A549 (cell line): ENCODE data around the gene MPL. TPM values are rescaled to one million over a fixed set of nuclear protein-coding genes. Genes with fewer than 3 reads are reported as not detected.

Experiments
- ATAC-seq, 2 experiments: fragments of 200-7000 bp in 1 of 2; fragments of >200 bp in 1 of 2; cut with Nextera tagmentation in 1 of 2; cut with Tn5 transposase in 1 of 2; 3 replicates each; pipeline versions ENCODE4 v1.8.0 to v1.9.1; 2018 to 2020; ENCODE audit warnings: mild to moderate bottlenecking in 1 of 2, moderate library complexity in 1 of 2
- CTCF ChIA-PET: fragments of 300-600 bp; sonication (Branson Sonifier 250); formaldehyde crosslinking; extraction: SDS; loops from one replicate; lab custom pipeline; 2021; ENCODE audit warnings: antibody characterized with exemption, inconsistent platforms; lab: Yijun Ruan, JAX
- POLR2A ChIA-PET: fragments of 350-600 bp; formaldehyde crosslinking; extraction: SDS; loops from one replicate; lab custom pipeline; 2021; ENCODE audit warnings: antibody characterized with exemption, inconsistent platforms; lab: Yijun Ruan, JAX
- DNase-seq, 2 experiments: peaks; one replicate each; pipeline versions ENCODE4 v3.0.0 to v3.0.0-alpha.2; 2011 to 2016; ENCODE audit warnings: low read depth in 1 of 2, low spot score in 1 of 2
- FAIRE-seq: peaks from 2 replicates; lab custom pipeline; 2011; peaks lifted over from hg19 to GRCh38; lab: Jason Lieb, UNC
- H3K27ac ChIP-seq, 2 experiments: fragments of >200 bp; sonication (Bioruptor Twin); formaldehyde crosslinking; 3 replicates each; pipeline ENCODE4 v1.5.1; 2016 to 2017
- H3K4me1 ChIP-seq: fragments of >200 bp; sonication (Bioruptor Twin); formaldehyde crosslinking; 3 replicates; pipeline ENCODE4 v1.6.1; 2016
- H3K4me2 ChIP-seq: fragments of >200 bp; sonication (Bioruptor Twin); formaldehyde crosslinking; 3 replicates; pipeline ENCODE4 v1.6.1; 2016
- H3K4me3 ChIP-seq: fragments of >200 bp; sonication (Bioruptor Twin); formaldehyde crosslinking; 3 replicates; pipeline ENCODE4 v1.5.1; 2016
- H3K9me3 ChIP-seq: fragments of >200 bp; sonication (Bioruptor Twin); formaldehyde crosslinking; 3 replicates; pipeline ENCODE4 v1.6.1; 2016
- ATOH8 ChIP-seq: fragments of 250-450 bp; sonication (Bioruptor Pico); IDR thresholded peaks from 2 replicates; pipeline ENCODE4 v1.5.0; 2020; ENCODE audit warnings: low read depth, mild to moderate bottlenecking, moderate library complexity
- BCL3 ChIP-seq: fragments of >200 bp; sonication (Bioruptor Twin); formaldehyde crosslinking; IDR thresholded peaks from 3 replicates; pipeline ENCODE4 v1.6.1; 2016
- CBX2 ChIP-seq: fragments of 200-600 bp; sonication (generic); IDR thresholded peaks from 2 replicates; pipeline ENCODE4 v1.6.1; 2016; ENCODE audit warnings: low read depth, mild to moderate bottlenecking, borderline replicate concordance
- E2F6 ChIP-seq: IDR thresholded peaks from 2 replicates; pipeline ENCODE4 v1.6.1; 2012; ENCODE audit warnings: low read depth, borderline replicate concordance
- EHF ChIP-seq: fragments of 250-450 bp; sonication (Bioruptor Pico); IDR thresholded peaks from 2 replicates; pipeline ENCODE4 v1.5.0; 2020; ENCODE audit warnings: mild to moderate bottlenecking
- FOSL2 ChIP-seq, 2 experiments: fragments of 450-650 bp in 1 of 2; fragments of >200 bp in 1 of 2; sonication (Bioruptor Twin) in 1 of 2; formaldehyde crosslinking; IDR thresholded peaks; 2 replicates each; pipeline versions ENCODE4 v1.5.0 to v1.6.1; 2016 to 2020; ENCODE audit warnings: mild to moderate bottlenecking in 1 of 2, moderate library complexity in 1 of 2
- FOXS1 ChIP-seq: fragments of 250-450 bp; sonication (Bioruptor Pico); IDR thresholded peaks from 2 replicates; pipeline ENCODE4 v1.5.0; 2020; ENCODE audit warnings: mild to moderate bottlenecking, moderate library complexity
- GATA3 ChIP-seq: IDR thresholded peaks from 2 replicates; pipeline ENCODE4 v1.6.1; 2012; ENCODE audit warnings: borderline replicate concordance
- HES2 ChIP-seq: fragments of >200 bp; sonication (Bioruptor Twin); formaldehyde crosslinking; IDR thresholded peaks from 2 replicates; pipeline ENCODE4 v1.6.1; 2016
- HEYL ChIP-seq: fragments of 250-450 bp; sonication (Bioruptor Pico); IDR thresholded peaks from 2 replicates; pipeline ENCODE4 v1.8.0; 2021; ENCODE audit warnings: mild to moderate bottlenecking, moderate library complexity
- HOXB5 ChIP-seq: fragments of 250-450 bp; sonication (Bioruptor Pico); IDR thresholded peaks from 2 replicates; pipeline ENCODE4 v1.5.0; 2020; ENCODE audit warnings: mild to moderate bottlenecking, moderate library complexity
- JUN ChIP-seq, 2 experiments: fragments of >200 bp; sonication (Bioruptor Twin); formaldehyde crosslinking; IDR thresholded peaks; 2 replicates in 1 of 2; 3 replicates in 1 of 2; pipeline ENCODE4 v1.6.1; 2016 to 2017
- KDM5A ChIP-seq: fragments of 200-600 bp; sonication (generic); IDR thresholded peaks from 2 replicates; pipeline ENCODE4 v1.6.1; 2016; ENCODE audit warnings: antibody characterized with exemption, mild to moderate bottlenecking
- MAFK ChIP-seq: fragments of 450-650 bp; IDR thresholded peaks from 2 replicates; pipeline ENCODE4 v1.6.1; 2014; ENCODE audit not compliant: partially characterized antibody
- PHF8 ChIP-seq: fragments of 200-600 bp; sonication (generic); IDR thresholded peaks from 2 replicates; pipeline ENCODE4 v1.6.1; 2016; ENCODE audit warnings: low read depth, mild to moderate bottlenecking, antibody characterized with exemption, moderate library complexity, borderline replicate concordance
- POLR2AphosphoS2 ChIP-seq: conservative IDR thresholded peaks from 2 replicates; pipeline ENCODE4 v1.6.1; 2012; ENCODE audit warnings: low read length, improper control_type of control experiment, inconsistent platforms
- RAD21 ChIP-seq, 2 experiments: fragments of >200 bp in 1 of 2; sonication (Bioruptor Twin) in 1 of 2; formaldehyde crosslinking in 1 of 2; IDR thresholded peaks in 1 of 2; conservative IDR thresholded peaks in 1 of 2; 2 replicates in 1 of 2; 3 replicates in 1 of 2; pipeline ENCODE4 v1.6.1; 2012 to 2018; ENCODE audit warnings: inconsistent platforms in 1 of 2
- RARB ChIP-seq: fragments of 250-450 bp; sonication (Bioruptor Pico); IDR thresholded peaks from 2 replicates; pipeline ENCODE4 v1.8.0; 2021; ENCODE audit warnings: mild to moderate bottlenecking, moderate library complexity
- RCOR1 ChIP-seq: fragments of 150-350 bp; IDR thresholded peaks from 2 replicates; pipeline ENCODE4 v1.6.1; 2014; ENCODE audit warnings: antibody characterized with exemption, low read length, low read depth
- RNF2 ChIP-seq: fragments of 200-600 bp; sonication (generic); IDR thresholded peaks from 2 replicates; pipeline ENCODE4 v1.6.1; 2016; ENCODE audit warnings: low read depth, mild to moderate bottlenecking, antibody characterized with exemption, moderate library complexity, borderline replicate concordance
- TFCP2L1 ChIP-seq: fragments of 250-450 bp; sonication (Bioruptor Pico); IDR thresholded peaks from 2 replicates; pipeline ENCODE4 v1.5.0; 2021; ENCODE audit warnings: mild to moderate bottlenecking
- ZFP36 ChIP-seq: fragments of 450-650 bp; IDR thresholded peaks from 2 replicates; pipeline ENCODE4 v1.6.1; 2014; ENCODE audit warnings: borderline replicate concordance; ENCODE audit not compliant: partially characterized antibody
- WGBS: methylation state at CpG from one replicate; pipeline ENCODE4 v1.1.6; 2017; ENCODE audit errors: missing lambda C conversion rate; 5-methylcytosine and 5-hydroxymethylcytosine counted together
- polyA plus RNA-seq, 4 experiments: library from polyadenylated mRNA; depleted of rRNA in 3 of 4; stranded (reverse); fragments of >200 nt; fragmentation: RNase III in 1 of 4; extraction: RNeasy Plus Mini Kit Qiagen cat#74134 plus additional on column Dnase treatment in 1 of 4; gene quantifications; 2 replicates in 3 of 4; 3 replicates in 1 of 4; pipeline ENCODE4 v1.2.3, GENCODE V29; 2011 to 2017

MPL gene
- polyA plus RNA-seq, 2 of the 4 experiments (the other 2 are of a cell fraction): not detected

- TF ChIP-seq EHF: no peak
- no peak for TF ChIP-seq FOXS1 (CRISPR knock-in tag)
- TF ChIP-seq FOSL2 (IDR thresholded peaks at IDR 0.05): no peak
- TF ChIP-seq FOSL2 (CRISPR knock-in tag; IDR thresholded peaks at IDR 0.05): no peak
- no peak for TF ChIP-seq ZFP36
- TF ChIP-seq HEYL (CRISPR knock-in tag): no peak
- no peak for TF ChIP-seq RARB (CRISPR knock-in tag)
- no peak for TF ChIP-seq HES2
- no peak; the same call in 1 of the 2 replicates for TF ChIP-seq GATA3
- no peak for TF ChIP-seq RAD21 (conservative IDR thresholded peaks at IDR 0.05 in 1 of 2, IDR thresholded peaks at IDR 0.05 in 1 of 2)
- TF ChIP-seq RCOR1: no peak
- no peak for TF ChIP-seq POLR2AphosphoS2
- TF ChIP-seq BCL3: no peak; the same call in 2 of the 3 replicates
- peak; percentile 81 for TF ChIP-seq KDM5A
- TF ChIP-seq JUN (IDR thresholded peaks at IDR 0.05): peak in 1 of 2 experiments; percentile 50; a peak in 2 of 5 replicates
- no peak for TF ChIP-seq HOXB5 (CRISPR knock-in tag)
These were observed 21.4 kb downstream of the MPL start, which contains the start of gene CDC20 (continued) for GRCh38 chr1:43358746-43359693.

GRCh38 chr1:43359696-43360095, 22.1 kb downstream of the MPL start:
- WGBS: 4% methylated on average over 9 of the region's 11 CpGs
- H3K4me1 ChIP-seq: peaks cover 41% of the 10 kb centered on the region
- peak overlapping the region; percentile 79 for H3K4me2 ChIP-seq
- peak overlapping the region; percentile 62 for H3K4me3 ChIP-seq
- H3K9me3 ChIP-seq: no peaks in the 10 kb centered on the region
- DNase-seq: no peak
- CTCF ChIA-PET: interaction anchor here (3.3 kb wide), 1 partner anchor 23 kb away, joined by 9 read pairs; no protein-coding TSS in a partner anchor
- no peak for FAIRE-seq
- ATAC-seq: no peak
- peak overlapping the region; percentile 84 to 97 for H3K27ac ChIP-seq
- TF ChIP-seq CBX2: no peak
- no peak for TF ChIP-seq ATOH8 (CRISPR knock-in tag)
- no peak for TF ChIP-seq RNF2
- no peak for TF ChIP-seq MAFK
- no peak for TF ChIP-seq FOXS1 (CRISPR knock-in tag)
- no peak for TF ChIP-seq FOSL2 (IDR thresholded peaks at IDR 0.05)
- no peak for TF ChIP-seq FOSL2 (CRISPR knock-in tag; IDR thresholded peaks at IDR 0.05)
- no peak for TF ChIP-seq PHF8
- no peak for TF ChIP-seq TFCP2L1 (CRISPR knock-in tag)
- no peak for TF ChIP-seq E2F6
- TF ChIP-seq, all 56 proteins: peak for 0
- POLR2A ChIA-PET: interaction anchor here (1.8 kb wide), 1 partner anchor 55 kb away, joined by 5 read pairs; no protein-coding TSS in a partner anchor
